ENCODE results near the gene CETN3.

Gene CETN3

DNA sequence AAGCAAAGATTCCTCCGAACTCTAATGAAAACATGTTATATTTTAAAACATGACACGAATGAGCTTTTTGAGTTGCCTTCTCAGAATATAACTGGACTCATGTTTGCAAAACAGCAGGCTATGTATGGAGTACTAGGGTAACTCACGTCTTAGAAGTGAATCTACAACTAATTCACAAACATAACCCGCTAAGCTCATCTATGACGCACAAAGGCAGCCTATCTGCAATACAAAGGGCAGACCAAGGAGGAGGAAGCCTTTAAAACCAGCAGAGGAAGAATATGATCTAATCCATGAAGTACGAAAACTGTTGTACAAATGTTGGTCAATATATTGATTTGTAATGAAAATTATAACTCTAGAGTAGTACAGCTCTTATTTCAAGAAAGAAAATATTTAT lies 67.0 kb downstream of the CETN3 start:
- Histone ChIP-seq H3K27me3 (ENCODE audit: control insufficient read depth in 1 of 2, insufficient read depth in 1 of 2, low read length in 2 of 2) (no peaks in the 10 kb centered on the region), H3K4me1 (ENCODE audit: control insufficient read depth, insufficient read depth, low read depth, low read length) (no peaks in the 10 kb centered on the region), H3K4me3 (ENCODE audit: insufficient read depth in 1 of 2, low read depth in 1 of 2, low read length in 2 of 2) (no peak overlapping the region), H4K8ac (ENCODE audit: low read length) (no peak overlapping the region), H3K36me3 (ENCODE audit: control insufficient read depth in 1 of 2, insufficient read depth in 2 of 2, low read depth in 1 of 2, low read length in 2 of 2) (no peaks in the 10 kb centered on the region), H3K14ac (ENCODE audit: low read length in 2 of 2) (no peak overlapping the region), H3K23ac (ENCODE audit: low read length in 2 of 2) (no peak overlapping the region), H2BK15ac (ENCODE audit: low read depth, poor library complexity, severe bottlenecking) (no peak overlapping the region), H2BK12ac (ENCODE audit: low read length in 2 of 2) (no peak overlapping the region), H3K4me2 (ENCODE audit: low read length, poor library complexity, severe bottlenecking) (no peak overlapping the region), H3K79me1 (replicated peaks; ENCODE audit: low read length, poor library complexity, severe bottlenecking) (no peaks in the 10 kb centered on the region), H3K9ac (ENCODE audit: low read length) (no peak overlapping the region), H3K18ac (ENCODE audit: low read depth in 1 of 2, low read length in 2 of 2) (no peak overlapping the region), H3K9me3 (ENCODE audit: control insufficient read depth, low read length) (no peaks in the 10 kb centered on the region), H4K91ac (ENCODE audit: low read length) (no peak overlapping the region), H3K4ac (ENCODE audit: low read depth in 1 of 2, low read length in 2 of 2) (no peak overlapping the region), H2AFZ (ENCODE audit: low read depth, low read length) (no peak overlapping the region), H2BK5ac (ENCODE audit: low read depth, low read length, poor library complexity, severe bottlenecking) (no peak overlapping the region), H3K27ac (ENCODE audit: low read length, poor library complexity, severe bottlenecking) (no peak overlapping the region), H2AK5ac (ENCODE audit: low read length, severe bottlenecking) (no peak overlapping the region), H2BK120ac (ENCODE audit: low read depth, low read length) (no peak overlapping the region)
- DNase-seq, result no peak
- WGBS, result 100% methylated on average over 3 of the region's 6 CpGs
